NCI-H1092 (cell line): ENCODE data around the gene RAD51C.
"Not testable (repeated sequence)": the region's sequence is repeated elsewhere in the genome, so short reads cannot be mapped to it uniquely, and the experiment has no call there.

Experiments
- DNase-seq: peaks from one replicate; lab custom pipeline; 2025; lab: John Stamatoyannopoulos, UW

The RAD51C gene

DNA sequence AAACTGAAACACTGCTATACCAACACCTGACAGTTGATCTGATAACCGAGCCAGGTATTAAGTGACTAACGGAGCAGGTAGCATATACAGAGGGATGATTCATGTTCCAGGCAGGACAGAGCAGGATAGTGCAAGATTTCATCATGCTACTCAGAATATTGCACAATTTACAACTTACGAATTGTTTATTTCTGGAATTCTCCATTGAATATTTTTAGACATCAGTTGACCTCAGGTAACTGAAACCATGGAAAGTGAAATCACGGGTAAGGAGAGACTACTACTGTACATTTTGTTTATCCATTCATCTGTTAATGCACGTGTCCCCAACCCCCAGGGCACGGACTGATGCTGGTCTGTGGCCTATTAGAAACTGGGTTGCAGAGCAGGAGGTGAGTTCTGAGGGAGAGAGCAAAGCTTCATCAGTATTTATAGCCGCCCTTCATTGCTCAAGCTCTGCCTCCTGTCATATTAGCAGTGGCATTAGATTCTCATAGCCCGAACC, 48.8 kb downstream of the RAD51C start:
- DNase-seq: no peak

DNA sequence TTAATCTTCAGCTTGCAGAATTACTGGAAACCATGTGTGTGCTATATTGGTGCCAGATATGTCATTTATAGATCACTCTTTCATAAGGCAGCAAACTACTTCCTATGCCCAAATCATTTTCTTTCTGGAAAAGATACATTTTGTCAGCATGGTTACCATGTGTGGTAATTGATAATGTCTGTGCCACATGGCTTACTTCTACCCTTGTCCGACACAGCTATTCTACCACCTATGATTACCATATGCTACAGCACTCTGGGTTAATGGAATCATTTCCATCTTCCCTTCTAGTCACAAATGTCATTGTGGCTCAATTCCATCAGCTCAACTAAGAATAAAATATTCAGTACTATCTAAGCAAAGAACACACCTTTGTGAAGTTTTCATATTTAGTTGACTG, 55.3 kb downstream of the RAD51C start:
- no peak for DNase-seq

DNA sequence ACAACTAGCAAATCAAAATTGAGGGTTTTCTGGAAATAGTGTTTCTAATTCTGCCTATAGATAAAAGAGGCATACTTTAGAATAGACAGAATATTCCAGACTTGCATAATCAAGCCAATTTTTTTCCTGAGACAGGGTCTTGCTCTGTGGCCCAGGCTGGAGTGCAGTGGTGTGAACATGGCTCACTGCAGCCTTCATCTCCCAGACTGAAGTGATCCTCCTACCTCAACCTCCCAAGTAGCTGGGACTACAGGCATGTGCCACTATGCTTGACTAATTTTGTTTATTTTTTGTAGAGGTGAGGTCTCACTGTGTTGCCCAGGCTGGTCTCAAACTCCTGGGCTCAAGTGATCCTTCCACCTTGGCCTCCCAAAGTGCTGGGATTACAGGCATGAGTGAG, 57.2 kb downstream of the RAD51C start:
- DNase-seq: not testable (repeated sequence)

DNA sequence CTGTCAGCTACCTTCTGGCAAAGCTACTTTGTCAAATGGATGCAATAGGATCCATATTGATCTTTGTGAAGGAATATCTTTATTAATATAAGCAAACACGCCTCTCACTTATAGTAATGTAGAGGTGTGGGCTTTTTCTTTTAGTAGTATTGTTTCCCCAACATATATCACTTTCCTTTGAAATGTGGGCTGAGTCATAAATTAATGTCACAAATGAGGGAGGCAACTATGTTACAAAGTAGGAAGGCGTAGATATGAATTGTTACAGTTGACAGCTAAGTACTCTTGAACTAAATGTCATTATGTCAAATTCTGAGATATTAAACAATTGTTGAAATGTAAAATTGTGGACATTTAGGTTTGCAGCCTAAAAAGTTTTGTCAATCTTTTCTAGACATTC, 60.6 kb downstream of the RAD51C start:
- no peak for DNase-seq

DNA sequence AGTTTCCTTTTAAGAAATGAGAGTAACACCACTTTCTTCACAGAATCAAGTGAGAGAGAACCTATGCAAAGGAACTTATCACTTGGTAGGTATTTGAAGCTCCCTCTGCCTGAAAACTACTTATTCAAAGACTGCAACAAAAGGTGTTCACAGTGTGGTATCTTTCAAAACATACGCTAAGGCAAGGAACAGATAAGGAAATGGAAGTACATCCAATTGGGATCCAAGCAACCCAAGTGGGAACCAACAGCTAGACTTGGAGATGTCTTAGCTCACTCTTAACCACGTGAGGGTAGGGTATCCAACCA, 62.8 kb downstream of the RAD51C start:
- DNase-seq: peak; percentile 15

DNA sequence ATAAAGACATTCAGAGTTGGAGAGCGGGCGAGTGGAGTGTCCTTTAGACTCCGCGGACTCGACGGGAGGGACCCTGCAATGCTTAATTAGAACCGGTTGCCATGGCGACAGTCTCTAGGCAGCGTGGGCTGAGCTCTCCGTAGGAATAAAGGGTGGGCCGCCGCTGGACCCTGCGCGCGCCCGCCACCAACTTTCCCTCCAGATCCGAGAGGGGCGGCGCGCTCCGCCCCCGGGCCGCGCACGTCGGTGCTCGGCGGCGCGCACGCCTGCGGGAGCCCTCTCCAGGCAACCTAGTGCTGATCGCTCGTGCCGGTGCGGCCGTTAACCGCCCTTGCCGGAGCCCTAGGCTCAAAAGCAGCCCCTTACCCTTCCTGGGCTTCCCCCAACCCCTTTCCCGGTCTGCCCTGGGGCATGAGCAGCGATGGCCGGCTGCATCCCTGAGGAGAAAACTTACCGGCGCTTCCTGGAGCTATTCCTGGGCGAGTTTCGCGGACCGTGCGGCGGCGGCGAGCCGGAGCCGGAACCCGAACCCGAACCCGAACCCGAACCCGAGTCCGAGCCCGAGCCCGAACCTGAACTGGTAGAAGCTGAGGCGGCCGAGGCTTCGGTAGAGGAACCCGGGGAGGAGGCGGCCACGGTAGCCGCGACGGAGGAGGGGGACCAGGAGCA, 63.3 kb downstream of the RAD51C start, which contains the start of gene PPM1E:
Gene PPM1E, plus strand, starts transcription at position 278 of the 669 bp plus-strand sequence.
- DNase-seq: peak; percentile 89

DNA sequence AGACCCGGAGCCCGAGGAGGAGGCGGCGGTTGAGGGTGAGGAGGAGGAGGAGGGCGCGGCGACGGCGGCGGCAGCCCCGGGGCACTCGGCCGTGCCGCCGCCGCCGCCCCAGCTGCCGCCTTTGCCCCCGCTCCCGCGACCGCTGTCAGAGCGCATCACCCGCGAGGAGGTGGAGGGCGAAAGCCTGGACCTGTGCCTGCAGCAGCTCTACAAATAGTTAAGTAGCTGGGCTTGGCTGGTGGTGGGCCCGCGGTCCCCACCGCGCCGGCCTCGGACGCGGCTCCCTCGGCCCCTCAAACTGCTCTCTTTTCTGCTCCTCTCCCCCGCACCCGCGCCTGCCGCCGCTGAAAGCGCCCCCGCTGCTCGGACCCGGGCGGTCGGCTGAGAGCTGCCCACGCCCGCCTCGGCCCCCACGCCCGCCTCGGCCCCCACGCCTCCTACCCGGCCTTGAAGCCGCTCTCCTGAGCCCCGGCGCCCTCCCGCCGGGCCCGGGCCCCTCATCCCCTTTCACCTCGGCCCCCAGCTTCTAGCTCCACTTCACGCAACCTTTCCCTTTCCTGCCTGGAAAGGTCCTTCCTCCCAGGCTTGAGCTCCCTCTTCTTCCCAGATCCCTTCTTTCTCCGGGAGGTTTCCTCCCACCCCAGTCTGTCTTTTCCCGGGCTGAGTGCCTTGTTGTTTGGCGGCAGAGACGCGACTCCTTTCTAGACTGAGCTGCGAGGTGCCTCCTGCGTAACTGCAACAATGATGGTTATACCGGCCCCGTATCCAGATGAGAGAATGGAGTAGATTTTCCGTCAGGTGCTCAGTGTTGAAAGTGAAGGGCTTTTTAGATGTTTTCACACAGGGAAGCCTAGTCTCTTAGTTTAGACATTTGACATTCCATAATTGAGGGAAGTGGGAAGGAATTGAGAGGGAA, 64.1 kb downstream of the RAD51C start:
- peak; percentile 28 for DNase-seq

DNA sequence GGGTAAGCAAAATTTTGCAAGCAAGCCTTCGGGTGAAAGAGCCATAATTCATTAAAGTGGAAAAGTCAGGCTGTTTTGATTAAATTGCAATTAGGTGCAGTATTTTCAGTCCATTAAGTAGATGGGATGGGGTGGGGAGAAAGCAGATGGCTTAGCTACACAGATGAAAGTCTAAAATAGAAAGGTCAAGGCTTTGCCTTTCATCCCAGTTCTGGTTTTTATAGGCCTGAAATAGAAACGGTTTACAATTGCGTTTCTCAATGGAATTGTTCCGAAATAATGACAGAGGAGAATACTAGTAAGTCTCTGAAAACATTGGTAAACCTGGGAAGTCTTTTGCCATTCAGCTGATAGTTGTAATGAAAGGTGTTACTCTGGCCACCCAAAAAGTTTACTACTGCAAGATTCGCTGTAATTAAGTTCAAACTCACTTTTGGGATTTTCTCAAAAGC, 64.8 kb downstream of the RAD51C start:
- DNase-seq: no peak

DNA sequence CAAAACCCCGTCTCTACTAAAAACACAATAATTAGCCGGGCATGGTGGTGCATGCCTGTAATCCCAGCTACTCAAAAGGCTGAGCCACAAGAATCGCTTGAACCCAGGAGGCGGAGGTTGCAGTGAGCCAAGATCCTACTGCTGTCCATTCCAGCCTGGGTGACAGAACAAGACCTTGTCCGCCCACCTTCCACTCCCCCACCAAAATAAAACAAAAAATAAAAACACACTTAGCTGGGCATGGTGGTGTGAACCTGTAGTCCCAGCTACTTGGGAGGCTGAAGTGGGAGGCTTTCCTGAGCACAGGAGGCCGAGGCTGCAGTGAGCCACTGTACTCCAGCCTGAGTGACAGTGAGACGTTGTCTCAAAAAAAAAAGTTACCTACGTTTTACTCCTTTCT, 66.5 kb downstream of the RAD51C start:
- DNase-seq: no peak

DNA sequence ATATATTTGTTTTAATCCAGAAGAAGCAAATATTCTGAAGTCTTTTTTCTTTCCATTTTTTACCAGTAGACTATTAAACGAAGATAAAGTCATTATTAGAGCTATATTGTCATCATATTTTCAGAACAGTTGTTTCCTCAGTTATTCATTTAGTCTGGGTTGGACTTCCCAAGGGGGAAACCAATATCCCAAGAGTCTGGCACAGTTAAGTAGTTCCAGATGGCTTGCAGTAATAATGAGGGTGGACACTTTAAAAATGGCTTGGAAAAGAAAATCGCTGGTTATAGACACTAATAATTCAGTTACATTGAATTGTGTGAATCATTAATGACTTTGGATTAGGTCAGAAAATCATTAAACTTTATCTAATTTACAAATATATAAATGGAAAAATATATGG, 67.1 kb downstream of the RAD51C start:
- no peak for DNase-seq

DNA sequence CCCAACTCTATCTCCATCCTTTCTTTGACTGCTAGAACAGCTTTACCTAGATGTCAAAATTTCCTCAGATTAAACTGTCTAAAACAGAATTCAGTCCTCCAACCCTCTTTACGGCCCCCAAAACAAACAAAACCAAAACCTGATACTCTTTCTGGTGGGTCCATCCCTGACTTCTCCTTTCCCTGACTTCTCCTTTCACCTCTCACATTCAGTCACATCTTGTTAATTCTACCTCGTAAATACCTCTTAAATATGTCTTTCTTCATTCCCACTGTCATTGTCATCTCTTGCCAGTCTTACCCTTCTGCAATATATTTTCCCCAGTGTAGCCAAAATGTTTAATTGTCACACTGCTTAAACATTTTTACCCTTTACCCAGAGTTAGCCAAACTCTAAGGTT, 67.8 kb downstream of the RAD51C start:
- no peak for DNase-seq

DNA sequence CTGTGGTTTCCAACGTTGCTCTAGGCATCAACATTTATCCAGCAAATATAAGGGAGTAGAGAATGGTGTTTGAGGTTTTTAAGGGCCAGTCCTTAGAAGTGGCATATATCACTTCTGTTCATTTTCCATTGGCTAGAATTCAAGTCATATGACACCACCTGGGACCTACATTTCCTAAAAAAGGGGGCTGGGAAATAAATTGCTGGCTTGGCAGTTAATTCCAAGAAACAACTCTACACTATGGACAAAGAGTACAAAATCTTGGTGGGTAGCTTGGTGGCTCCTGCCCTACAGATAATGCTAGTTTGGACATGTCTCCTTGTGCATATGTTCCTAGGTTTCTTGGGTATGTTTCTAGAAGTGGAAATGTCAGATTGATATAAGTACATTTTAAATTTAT, 70.9 kb downstream of the RAD51C start:
- DNase-seq: no peak

DNA sequence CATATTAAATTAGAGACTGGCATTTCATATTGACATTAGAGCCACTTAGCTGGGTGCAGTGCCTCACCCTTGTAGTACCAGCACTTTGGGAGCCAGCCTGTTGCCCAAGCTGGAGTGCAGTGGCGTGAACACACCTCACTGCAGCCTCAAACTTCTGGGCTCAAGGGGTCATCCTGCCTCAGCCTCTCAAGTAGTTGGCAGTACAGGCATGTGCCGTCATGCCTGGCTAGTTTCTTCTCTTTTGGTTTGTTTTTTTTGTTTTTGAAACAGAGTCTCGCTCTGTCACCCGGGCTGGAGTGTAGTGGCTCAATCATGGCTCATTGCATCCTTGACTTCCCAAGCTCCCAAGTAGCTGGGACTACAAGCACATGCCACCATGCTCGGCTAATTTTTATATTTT, 72.0 kb downstream of the RAD51C start:
- no peak for DNase-seq

DNA sequence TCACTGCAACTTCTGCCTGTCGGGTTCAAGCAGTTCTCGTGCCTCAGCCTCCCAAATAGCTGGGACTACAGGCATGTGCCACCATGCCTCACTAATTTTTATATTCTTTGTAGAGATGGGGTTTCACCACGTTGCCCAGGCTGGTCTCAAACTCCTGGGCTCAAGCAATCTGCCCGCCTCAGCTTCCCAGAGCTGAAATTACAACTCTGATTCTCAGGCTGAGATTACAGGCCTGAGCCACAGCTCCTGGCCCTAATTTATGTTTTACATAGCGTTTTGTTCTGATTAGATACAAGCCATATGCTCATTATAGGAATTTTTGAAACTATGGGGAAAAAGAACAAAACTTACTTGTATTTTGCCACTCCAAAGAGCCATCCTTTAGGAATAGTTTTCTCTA, 86.1 kb downstream of the RAD51C start:
- DNase-seq: not testable (repeated sequence)

DNA sequence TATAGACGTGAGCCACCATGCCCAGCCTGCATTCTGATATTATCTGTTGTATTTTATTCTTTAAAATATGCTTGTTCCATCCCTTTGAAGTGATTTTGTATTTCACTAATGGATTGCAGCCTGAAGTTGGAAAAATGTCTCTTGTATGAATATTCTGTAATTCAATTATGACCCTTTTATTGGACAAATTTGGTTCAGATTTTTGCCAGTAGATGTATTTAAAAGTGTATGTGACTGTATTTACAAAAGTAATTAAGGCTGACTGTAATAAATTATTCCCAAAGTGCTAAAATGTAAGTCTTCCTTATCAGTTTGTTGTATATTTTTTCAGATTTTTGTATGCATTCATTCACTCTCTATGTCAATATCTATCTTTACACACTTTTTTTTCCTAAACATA, 87.0 kb downstream of the RAD51C start:
- DNase-seq: no peak

DNA sequence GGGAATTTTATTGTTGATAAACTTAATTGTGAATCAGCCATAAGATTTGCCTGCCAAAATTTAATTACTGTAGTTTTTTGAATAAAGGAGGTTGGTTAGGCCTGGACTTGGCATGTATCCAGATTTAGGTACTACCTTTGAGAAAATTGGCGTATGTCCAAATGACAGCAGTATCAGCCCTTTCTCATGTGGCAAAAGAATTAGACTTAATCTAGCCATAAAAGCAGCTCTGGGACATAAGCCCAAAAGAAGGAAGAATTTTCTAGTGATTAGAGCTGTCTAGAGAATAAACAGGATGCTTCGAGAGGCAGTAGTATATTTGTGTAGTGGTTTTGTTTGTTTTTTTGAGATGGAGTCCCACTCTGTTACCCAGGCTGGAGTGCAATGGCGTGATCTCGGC, 91.0 kb downstream of the RAD51C start:
- peak; percentile 59 for DNase-seq

DNA sequence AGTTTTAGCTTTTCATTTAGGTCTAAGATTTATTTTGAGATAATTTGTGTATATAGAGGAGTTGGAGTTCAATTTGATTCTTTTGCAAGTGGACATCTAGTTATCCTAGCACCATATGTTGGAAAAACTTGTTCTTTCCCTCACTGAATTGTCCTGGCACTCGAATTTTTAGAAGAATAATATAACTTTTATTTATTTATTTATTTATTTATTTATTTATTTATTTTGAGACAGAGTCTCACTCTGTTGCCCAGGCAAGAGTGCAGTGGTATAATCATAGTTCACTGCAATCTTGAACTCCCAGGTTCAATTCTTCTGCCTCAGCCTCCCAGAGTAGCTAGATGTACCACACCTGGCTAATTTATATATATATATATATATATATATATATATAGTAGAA, 92.7 kb downstream of the RAD51C start:
- no peak for DNase-seq
